GM19035 (cell line): ENCODE results near the gene STX1A.
"Not testable (repeated sequence)": the region's sequence is repeated elsewhere in the genome, so short reads cannot be mapped to it uniquely, and the experiment has no call there.

Experiments used
- ATAC-seq: cut with Tn5 transposase; IDR thresholded peaks from one replicate; pipeline ENCODE4 v1.9.1; 2021; ENCODE audit not compliant: unreplicated experiment

Gene STX1A

GRCh38 chr7:73736885-73737284 lies 17.4 kb upstream of the STX1A start:
- no peak for ATAC-seq

DNA sequence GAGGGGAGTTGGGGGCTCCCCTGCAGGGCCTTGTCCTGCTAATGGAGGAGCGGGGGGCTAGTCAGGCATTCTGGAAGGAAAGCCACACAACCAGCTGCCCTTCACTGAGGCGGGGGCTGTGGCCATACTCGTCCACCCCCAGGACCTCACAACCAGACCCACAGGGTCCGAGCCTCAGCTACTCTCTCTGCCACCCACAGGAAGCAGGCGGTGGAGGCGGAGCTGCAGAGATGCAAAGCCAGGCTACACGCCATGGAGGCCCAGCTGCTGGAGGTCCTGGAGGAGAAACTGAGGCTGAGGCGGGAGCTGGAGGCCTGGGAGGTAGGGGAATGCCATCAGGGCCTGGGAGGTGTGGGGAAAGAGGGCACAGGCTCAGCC lies 16.0 kb upstream of the STX1A start:
- no peak for ATAC-seq

- ATAC-seq = peak; percentile 33
Measured at GRCh38 chr7:73734619-73735527, 15.4 kb upstream of the STX1A start.

- ATAC-seq = no peak
Measured at GRCh38 chr7:73732397-73732796, 12.9 kb upstream of the STX1A start.

DNA sequence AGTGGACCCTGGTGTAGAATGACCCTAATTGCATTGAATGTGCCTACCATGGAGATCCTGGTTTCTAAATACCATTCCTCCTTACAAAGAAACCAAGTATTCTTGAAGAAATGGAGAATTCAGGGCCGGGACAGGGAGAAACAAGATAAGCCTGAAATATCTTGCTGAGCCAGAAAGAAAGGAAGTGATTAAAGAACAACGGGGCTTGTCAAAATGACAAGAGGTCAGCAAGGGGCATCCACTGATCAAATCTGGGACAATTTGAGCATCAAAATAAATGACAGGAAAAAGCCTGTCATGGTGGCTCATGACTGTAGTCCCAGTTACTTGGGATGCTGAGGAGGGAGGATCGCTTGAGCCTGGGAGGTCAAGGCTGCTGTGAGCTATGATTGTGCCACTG lies 11.0 kb upstream of the STX1A start:
- ATAC-seq = no peak

GRCh38 chr7:73728551-73728950 lies 9.1 kb upstream of the STX1A start:
- no peak for ATAC-seq

- no peak for ATAC-seq
Measured at GRCh38 chr7:73727952-73728351, 8.5 kb upstream of the STX1A start.

DNA sequence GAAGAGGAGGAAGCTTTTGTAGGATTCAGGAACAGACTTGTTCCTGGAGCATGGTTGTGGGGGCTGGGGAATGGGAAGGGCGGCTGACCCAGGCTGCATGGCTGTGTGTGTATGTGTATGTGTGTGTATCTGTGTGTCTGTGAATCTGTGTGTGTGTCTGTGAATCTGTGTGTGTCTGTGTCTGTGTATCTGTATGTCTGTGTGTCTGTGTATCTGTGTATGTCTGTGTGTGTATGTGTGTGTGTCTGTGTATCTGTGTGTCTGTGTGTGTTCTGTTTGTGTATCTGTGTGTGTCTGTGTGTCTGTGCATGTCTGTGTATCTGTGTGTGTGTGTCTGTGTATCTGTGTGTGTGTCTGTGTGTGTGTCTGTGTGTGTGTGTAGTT lies 6.6 kb upstream of the STX1A start:
- no peak for ATAC-seq

DNA sequence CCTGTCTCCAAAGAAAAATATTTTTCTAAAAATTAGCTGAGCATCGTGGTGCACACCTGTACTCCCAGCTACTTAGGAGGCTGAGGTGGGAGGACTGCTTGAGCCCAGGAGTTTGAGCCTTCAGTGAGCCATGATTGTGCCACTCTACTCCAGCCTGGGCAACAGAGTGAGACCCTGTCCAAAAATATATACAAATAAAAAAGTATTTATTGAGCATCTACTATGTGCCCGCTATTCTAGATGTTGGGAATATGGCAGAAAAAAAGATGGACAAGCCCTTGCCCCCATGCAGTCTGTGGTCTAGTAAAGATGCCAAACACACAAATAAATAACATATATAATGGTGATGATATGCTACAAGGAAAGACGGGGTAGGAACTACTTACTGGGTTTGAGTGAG lies 4.3 kb upstream of the STX1A start:
- ATAC-seq = no peak

GRCh38 chr7:73722785-73723184 lies 3.3 kb upstream of the STX1A start:
- no peak for ATAC-seq

DNA sequence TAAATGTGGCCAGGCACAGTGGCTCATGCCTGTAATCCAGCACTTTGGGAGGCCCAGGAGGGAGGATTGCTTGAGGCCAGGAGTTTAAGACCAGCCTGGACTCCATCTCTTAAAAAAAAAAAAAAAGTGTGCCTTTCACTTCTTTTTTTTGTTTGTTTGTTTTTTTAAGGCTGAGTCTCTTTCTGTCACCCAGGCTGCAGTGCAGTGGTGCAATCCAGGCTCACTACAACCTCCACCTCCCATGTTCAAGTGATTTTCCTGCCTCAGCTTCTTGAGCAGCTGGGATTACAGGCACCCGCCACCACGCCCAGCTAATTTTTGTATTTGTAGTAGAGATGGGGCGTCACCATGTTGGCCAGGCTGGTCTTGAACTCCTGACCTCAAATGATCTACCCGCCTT lies 2.7 kb upstream of the STX1A start:
- ATAC-seq = not testable (repeated sequence)

DNA sequence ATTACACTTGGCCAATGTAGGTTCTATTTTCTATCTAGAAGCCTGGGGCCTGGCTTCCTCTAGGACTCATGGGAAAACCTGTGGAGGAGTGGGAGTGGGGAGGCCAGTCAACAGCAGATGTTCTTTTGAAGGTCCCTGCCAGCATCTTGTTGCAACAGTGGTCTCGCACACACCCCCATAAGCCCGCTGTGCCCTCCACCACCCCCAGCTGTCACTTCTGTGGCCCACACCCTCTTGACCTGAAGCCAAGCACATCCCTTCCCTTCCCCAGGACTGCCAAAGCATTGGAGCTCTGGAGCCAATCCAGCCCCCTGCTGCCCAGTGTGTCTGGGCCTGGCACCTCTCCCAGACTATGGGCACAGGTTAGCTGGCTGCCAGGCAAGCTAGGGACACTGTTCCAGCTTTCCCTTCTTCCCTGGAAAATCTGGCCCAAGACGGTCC lies 1.9 kb upstream of the STX1A start:
- no peak for ATAC-seq

DNA sequence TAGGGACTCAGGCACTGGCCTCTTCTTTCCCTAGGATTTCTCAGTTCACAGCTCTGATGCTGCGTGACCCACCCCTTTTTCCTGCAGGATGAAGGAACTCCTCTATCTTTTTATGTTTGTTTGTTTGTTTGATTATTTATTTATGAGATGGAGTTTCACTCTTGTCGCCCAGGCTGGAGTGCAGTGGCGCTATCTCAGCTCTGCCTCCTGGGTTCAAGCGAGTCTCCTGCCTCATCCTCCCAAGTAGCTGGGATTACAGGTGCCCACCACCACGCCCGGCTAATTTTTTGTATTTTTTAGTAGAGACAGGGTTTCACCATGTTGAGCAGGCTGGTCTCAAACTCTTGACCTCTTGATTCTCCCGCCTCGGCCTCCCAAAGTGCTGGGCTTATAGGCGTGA lies 974 bp upstream of the STX1A start:
- ATAC-seq = not testable (repeated sequence)

GRCh38 chr7:73719806-73720169 lies 319 bp upstream of the STX1A start:
- ATAC-seq = peak; percentile 11

GRCh38 chr7:73718438-73718881 lies 1.0 kb downstream of the STX1A start:
- ATAC-seq = no peak

GRCh38 chr7:73717991-73718405 lies 1.5 kb downstream of the STX1A start:
- ATAC-seq = no peak

GRCh38 chr7:73717025-73717807 lies 2.3 kb downstream of the STX1A start:
- ATAC-seq = no peak

DNA sequence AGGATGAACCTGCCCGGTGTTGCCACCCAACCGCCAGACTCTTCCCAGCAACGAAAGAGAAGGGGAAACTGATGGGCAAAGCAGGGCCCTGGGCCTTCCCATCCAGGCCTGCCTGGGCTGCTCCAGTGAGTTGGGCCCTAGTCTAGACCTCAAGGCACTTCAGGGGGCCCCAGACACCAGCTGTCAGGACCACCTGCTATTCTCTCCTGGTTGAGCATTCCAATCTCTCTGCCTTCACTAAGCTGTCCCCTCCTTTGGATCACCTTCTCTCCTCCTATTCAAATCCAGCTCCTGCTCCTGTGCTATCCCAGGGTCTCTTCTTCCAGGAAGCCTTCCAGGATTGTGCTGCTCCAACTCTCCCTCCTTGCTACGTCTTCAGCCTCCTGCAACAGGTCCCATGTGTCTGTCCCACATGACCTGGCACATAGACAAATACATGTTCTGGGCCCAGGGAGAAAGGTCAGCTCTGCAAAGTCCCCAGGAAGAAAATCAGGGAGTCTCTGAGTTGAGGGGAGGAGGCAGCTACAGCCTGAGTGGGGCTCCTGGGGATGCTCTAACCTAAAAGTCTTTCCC lies 3.1 kb downstream of the STX1A start:
- ATAC-seq = no peak

DNA sequence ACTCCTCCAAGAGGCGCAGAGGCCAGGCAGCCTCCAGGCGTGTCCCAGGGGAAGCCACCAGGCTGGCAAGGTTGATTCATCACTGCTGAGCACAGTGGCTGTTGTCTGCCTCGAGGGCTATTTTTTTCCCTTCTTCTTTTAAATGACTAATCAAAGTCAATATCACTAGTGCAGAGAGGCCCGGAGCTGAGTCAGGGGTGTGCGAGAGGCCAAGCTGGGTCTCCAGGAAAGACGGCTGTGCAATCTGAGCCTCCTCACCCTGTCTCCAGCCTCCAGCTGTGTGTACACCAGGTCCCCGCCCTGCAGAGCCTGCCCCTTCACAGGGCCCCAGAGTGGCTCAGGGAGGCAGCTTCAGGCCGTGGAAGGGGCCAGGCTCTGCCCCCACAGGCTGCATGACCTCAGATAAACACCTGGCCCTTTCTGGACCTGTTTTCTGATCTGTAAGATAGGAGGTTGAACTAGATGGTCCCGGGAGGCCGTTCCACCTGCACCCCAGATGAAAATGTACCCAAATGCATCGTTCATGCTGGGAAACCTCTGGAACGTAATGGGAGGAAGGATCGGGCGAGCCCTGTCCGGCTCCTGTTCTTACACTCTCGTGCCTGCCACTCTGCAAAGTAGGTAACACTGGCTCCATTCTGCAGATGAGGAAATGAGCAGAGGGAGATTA lies 3.7 kb downstream of the STX1A start:
- no peak for ATAC-seq

DNA sequence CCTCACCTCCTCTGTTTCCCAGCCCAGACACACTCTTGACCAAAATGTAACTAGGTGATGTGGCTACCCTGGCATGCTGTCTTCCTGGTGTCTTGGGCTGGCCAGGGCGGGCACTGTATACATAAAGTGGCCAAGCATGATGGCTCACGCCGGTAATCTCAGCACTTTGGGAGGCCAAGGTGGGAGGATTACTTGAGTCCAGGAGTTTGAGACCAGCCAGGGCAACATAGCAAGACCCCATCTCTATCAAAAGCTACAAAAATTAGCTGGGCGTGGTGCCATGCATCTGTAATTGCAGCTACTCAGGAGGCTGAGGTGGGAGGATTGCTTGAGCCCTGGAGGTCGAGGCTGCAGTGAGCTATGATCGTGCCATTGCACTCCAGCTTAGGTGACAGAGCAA lies 6.2 kb downstream of the STX1A start:
- ATAC-seq = not testable (repeated sequence)

DNA sequence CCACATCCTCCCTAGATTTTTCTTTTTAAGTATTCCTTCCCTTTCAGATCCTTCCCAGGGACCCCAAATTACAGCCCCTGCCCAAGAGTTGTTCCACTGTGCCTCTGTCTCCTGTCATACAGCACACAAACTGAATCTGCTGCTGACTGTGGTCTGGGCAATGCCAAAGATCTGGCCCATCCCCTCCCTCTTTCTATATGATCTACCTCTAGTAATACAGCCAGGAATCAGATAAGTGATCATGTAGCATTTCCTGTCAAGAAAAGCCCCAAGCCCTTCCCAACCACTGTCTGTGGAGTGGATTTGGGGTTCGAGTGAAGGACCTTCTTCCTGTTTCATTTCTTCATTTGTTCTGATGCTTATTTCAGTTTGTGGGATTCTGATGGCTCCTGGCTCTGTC lies 6.7 kb downstream of the STX1A start:
- ATAC-seq = no peak
